Stimulated activated CD4-positive, alpha-beta T cell treated with anti-CD3 and anti-CD28 coated beads, TNF-alpha, amount 100 ng/mL, for 4 hours (primary cell): Measurements from ENCODE around the gene TMPRSS7.
A peak's percentile ranks its signal among the peaks of the same experiment; 100 is the strongest.

Experiments used
- DNase-seq, 3 experiments: peaks; one replicate each; pipeline ENCODE4 v3.0.0-alpha.2; 2020; ENCODE audit warnings: low read depth in 3 of 3

Gene TMPRSS7

GRCh38 chr3:112101916-112102315 is 67.4 kb downstream of the TMPRSS7 start:
- no peak for DNase-seq

- DNase-seq: no peak
These were observed 70.2 kb downstream of the TMPRSS7 start for GRCh38 chr3:112104774-112105173.

- no peak for DNase-seq
These were observed 74.8 kb downstream of the TMPRSS7 start for GRCh38 chr3:112109322-112109721.

GRCh38 chr3:112111785-112112402 is 77.4 kb downstream of the TMPRSS7 start:
- DNase-seq: peak in 2 of 3 experiments; percentile 30 to 50

- no peak for DNase-seq
These were observed 80.1 kb downstream of the TMPRSS7 start for GRCh38 chr3:112114576-112115160.

GRCh38 chr3:112115161-112115739 is 80.7 kb downstream of the TMPRSS7 start:
- DNase-seq: no peak

- no peak for DNase-seq
These were observed 81.4 kb downstream of the TMPRSS7 start for GRCh38 chr3:112115806-112116383.

DNA sequence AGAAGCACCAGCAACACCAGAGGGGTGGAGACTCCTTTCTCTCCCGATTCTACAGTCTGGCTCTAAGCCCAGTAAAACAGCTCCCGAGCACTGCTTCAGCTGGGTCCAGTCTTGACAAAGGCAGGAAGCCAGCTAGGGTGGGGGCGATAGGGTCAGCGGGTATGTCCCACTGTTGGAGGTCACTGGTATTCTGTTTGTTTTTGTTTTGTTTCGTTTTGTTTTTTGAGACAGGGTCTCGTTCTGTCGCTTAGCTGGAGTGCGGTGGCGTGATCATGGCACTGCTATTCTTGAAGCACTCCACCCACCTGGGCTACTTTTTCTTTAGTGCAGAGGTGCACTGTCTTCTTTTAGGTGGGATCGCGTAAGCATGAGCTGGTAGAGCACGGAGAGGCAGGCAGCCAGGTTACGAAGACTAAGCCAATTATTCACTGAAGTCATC is 82.2 kb downstream of the TMPRSS7 start:
- DNase-seq: no peak

DNA sequence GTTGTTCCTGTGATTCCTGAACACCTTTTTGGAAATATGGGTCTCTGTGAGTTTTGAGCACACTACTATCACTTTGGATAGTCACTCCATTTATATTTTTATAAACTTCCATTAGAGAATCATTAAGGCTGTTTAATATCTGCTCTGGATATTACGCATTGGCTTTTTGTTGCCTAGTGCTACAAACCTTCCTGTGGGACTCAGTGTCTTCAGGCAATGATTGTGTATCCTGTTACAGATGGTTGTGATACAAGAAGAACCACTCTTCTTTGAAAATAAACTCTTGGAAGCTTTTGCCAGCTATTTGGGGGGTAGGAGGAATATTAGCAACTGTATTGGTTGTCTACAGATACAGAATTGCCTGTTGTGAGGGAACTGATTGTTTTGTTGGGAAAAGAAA is 82.9 kb downstream of the TMPRSS7 start:
- DNase-seq: no peak

DNA sequence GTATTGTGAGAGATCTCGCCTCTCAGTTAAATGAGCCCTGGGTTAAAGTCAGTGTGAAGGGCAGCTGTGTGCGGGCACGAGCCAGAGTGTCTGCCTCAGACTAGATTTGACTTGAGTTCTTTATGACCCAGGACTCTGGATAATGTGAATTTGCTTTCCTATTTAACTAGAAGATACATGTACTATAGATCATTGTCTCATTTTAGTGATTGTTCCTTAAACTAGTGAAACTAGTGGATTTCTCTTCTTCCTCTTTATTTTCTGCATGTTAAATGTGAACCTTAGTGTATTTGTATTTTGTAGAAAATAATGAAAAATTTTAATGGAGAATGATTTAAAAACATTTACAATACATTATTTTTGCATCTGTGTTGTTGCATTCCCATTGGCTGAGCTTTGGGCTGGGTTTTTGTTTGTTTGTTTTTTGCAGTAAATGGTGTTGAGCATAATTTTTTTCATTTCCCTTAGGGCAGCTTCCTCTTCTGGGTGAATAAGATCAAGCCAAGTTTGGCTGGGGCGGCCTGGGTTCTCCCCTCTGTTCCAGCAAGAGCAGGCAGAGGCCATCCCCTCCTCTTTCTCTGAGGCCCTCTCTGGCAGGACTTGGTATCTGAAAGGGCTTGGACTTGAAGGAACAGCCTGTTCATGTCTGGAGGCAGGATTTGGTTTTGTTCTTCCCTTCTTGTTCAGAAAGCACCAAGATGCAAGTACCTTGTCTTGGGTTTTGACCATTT is 83.5 kb downstream of the TMPRSS7 start:
- DNase-seq: no peak

- DNase-seq: no peak
These were observed 85.7 kb downstream of the TMPRSS7 start for GRCh38 chr3:112119962-112120836.

- no peak for DNase-seq
These were observed 87.3 kb downstream of the TMPRSS7 start for GRCh38 chr3:112121577-112122547.

DNA sequence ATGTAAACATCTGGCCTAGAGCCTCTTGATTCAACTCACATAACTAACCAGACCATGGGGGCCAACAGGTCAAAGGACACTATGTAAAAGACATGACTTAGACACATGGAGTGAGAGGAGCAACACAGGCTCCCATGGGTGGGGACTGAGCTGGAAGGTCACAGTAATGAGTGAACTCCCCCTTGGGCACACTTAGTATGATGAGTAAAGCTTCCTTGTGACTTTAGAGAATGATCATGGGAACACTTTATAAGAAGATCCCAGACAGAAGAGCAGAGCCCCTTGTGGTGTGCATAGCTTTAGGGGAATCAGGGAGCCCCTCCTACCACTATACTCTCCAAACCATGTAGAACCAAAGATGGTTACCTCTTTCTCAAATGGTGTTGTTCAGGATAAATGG is 88.3 kb downstream of the TMPRSS7 start:
- no peak for DNase-seq

- no peak for DNase-seq
These were observed 89.0 kb downstream of the TMPRSS7 start for GRCh38 chr3:112123548-112123947.

- DNase-seq: no peak
These were observed 90.5 kb downstream of the TMPRSS7 start for GRCh38 chr3:112124907-112125607.

GRCh38 chr3:112126511-112126911 is 92.0 kb downstream of the TMPRSS7 start:
- DNase-seq: no peak

DNA sequence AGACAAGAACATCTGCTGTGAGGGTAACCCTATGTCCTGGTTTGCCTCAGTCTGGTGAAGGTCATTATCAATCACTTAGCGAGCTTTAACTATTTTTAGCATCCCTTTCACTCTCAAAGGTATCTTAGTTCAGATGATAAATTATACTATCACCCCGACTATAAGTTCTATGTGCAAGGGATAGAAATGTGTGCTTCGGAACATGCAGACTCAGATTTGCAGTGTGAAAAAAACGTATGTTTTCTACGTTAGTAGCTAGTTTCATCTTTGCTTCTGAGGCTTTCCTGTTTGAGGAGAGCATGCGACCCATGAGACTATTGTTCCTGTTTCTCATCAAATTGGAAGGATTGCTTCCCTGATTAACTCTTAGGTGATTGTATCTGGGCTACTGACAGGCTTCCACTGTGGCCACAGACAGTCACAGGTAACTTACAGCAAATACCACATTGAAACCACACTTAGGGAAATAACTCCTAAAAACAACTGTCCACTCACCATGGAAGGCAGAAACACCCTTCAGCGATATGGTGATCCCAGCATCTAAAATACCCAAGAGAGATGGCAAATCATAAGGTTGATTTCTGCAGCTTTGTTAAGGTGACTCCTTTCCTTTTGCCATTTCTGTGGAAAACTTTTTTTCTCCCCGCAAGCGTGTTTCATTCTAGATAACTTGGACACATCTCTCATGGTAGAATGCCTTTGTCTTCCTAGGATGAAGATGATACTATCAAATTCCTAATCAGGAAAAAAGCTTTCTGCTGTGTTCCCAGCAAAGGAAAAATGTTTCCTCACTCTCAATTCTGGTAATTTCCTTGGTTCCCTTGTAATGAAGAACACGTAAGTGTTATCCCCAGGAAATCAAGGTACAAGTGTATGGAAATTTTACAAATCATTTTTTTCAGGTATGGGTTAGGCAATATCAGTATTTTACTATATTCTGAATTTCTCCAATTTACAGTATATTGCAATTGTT is 93.3 kb downstream of the TMPRSS7 start:
- DNase-seq: no peak
